Activated naive CD8-positive, alpha-beta T cell treated with anti-CD3 and anti-CD28 coated beads, Interleukin-2, amount 50 U/mL, for 16 hours (primary cell): ENCODE measurements around the gene E2F2.

Experiments
- DNase-seq: peaks from one replicate; pipeline ENCODE4 v3.0.0-alpha.2; 2020; ENCODE audit warnings: low read depth, low spot score

The E2F2 gene

GRCh38 chr1:23484253-23485001 lies 46.6 kb downstream of the E2F2 start:
- DNase-seq = peak; percentile 87

- no peak for DNase-seq
These were observed 47.4 kb downstream of the E2F2 start, which contains the start of gene ASAP3 for GRCh38 chr1:23483321-23484252. Gene ASAP3, minus strand, starts transcription at chr1:23484179. Its CDS starts 46 bp downstream, at chr1:23484133.

GRCh38 chr1:23481904-23482303 lies 49.1 kb downstream of the E2F2 start:
- no peak for DNase-seq

- DNase-seq = no peak
These were observed 49.9 kb downstream of the E2F2 start for GRCh38 chr1:23481026-23481597.

- no peak for DNase-seq
These were observed 50.6 kb downstream of the E2F2 start for GRCh38 chr1:23480187-23481025.

- no peak for DNase-seq
These were observed 51.4 kb downstream of the E2F2 start for GRCh38 chr1:23479666-23479941.

- no peak for DNase-seq
These were observed 52.0 kb downstream of the E2F2 start for GRCh38 chr1:23478896-23479665.

- DNase-seq = no peak
These were observed 53.5 kb downstream of the E2F2 start for GRCh38 chr1:23477359-23478144.

- no peak for DNase-seq
These were observed 55.4 kb downstream of the E2F2 start for GRCh38 chr1:23475641-23476040.

- no peak for DNase-seq
These were observed 55.9 kb downstream of the E2F2 start for GRCh38 chr1:23475134-23475628.

GRCh38 chr1:23473037-23473800 lies 57.8 kb downstream of the E2F2 start:
- no peak for DNase-seq

GRCh38 chr1:23472351-23473036 lies 58.5 kb downstream of the E2F2 start:
- DNase-seq = no peak

- no peak for DNase-seq
These were observed 59.5 kb downstream of the E2F2 start for GRCh38 chr1:23471473-23472075.

GRCh38 chr1:23470282-23471070 lies 60.6 kb downstream of the E2F2 start:
- DNase-seq = no peak

- DNase-seq = no peak
These were observed 61.6 kb downstream of the E2F2 start for GRCh38 chr1:23469372-23469982.

- no peak for DNase-seq
These were observed 64.5 kb downstream of the E2F2 start for GRCh38 chr1:23466423-23466989.
